ENCODE data around the gene TSPAN18. TPM values are rescaled to one million over a fixed set of nuclear protein-coding genes. Genes with fewer than 3 reads are reported as not detected.

The TSPAN18 gene
- total RNA-seq, 1 donor from 2014 or later = 5.2 TPM

- TF ChIP-seq CTCF (IDR thresholded peaks at IDR 0.05; ENCODE audit: insufficient read depth, low read length, poor library complexity, severe bottlenecking) = no peak
- H3K4me3 ChIP-seq (ENCODE audit: low read depth, low read length) = no peak overlapping the region
- DNase-seq (ENCODE audit: low read depth) = no peak
- H3K36me3 ChIP-seq (ENCODE audit: control insufficient read depth, insufficient read depth, low read length) = no peaks in the 10 kb centered on the region
- peaks cover 8% of the 10 kb centered on the region for H3K27me3 ChIP-seq (ENCODE audit: control insufficient read depth, insufficient read depth, low read length)
Observed at GRCh38 chr11:44711787-44712608, 14.8 kb upstream of the TSPAN18 start.

GRCh38 chr11:44713022-44713421, 13.7 kb upstream of the TSPAN18 start:
- Histone ChIP-seq H3K36me3 (ENCODE audit: control insufficient read depth, insufficient read depth, low read length) (no peaks in the 10 kb centered on the region), H3K27me3 (ENCODE audit: control insufficient read depth, insufficient read depth, low read length) (peaks cover 8% of the 10 kb centered on the region), H3K4me3 (ENCODE audit: low read depth, low read length) (no peak overlapping the region)
- TF ChIP-seq CTCF (IDR thresholded peaks at IDR 0.05; ENCODE audit: insufficient read depth, low read length, poor library complexity, severe bottlenecking) = no peak
- DNase-seq (ENCODE audit: low read depth) = no peak

- Histone ChIP-seq H3K27me3 (ENCODE audit: control insufficient read depth, insufficient read depth, low read length) (peaks cover 16% of the 10 kb centered on the region), H3K36me3 (ENCODE audit: control insufficient read depth, insufficient read depth, low read length) (no peaks in the 10 kb centered on the region), H3K4me3 (ENCODE audit: low read depth, low read length) (no peak overlapping the region)
- no peak for DNase-seq (ENCODE audit: low read depth)
- no peak for TF ChIP-seq CTCF (IDR thresholded peaks at IDR 0.05; ENCODE audit: insufficient read depth, low read length, poor library complexity, severe bottlenecking)
Observed at GRCh38 chr11:44716256-44716655, 10.5 kb upstream of the TSPAN18 start.

- Histone ChIP-seq H3K36me3 (ENCODE audit: control insufficient read depth, insufficient read depth, low read length) (no peaks in the 10 kb centered on the region), H3K27me3 (ENCODE audit: control insufficient read depth, insufficient read depth, low read length) (peaks cover 8% of the 10 kb centered on the region), H3K4me3 (ENCODE audit: low read depth, low read length) (no peak overlapping the region)
- no peak for TF ChIP-seq CTCF (IDR thresholded peaks at IDR 0.05; ENCODE audit: insufficient read depth, low read length, poor library complexity, severe bottlenecking)
- DNase-seq (ENCODE audit: low read depth) = no peak
Observed at GRCh38 chr11:44718057-44718456, 8.7 kb upstream of the TSPAN18 start.

- Histone ChIP-seq H3K27me3 (ENCODE audit: control insufficient read depth, insufficient read depth, low read length) (peaks cover 8% of the 10 kb centered on the region), H3K36me3 (ENCODE audit: control insufficient read depth, insufficient read depth, low read length) (no peaks in the 10 kb centered on the region), H3K4me3 (ENCODE audit: low read depth, low read length) (no peak overlapping the region)
- no peak for DNase-seq (ENCODE audit: low read depth)
- TF ChIP-seq CTCF (IDR thresholded peaks at IDR 0.05; ENCODE audit: insufficient read depth, low read length, poor library complexity, severe bottlenecking) = no peak
Observed at GRCh38 chr11:44718612-44719390, 8.0 kb upstream of the TSPAN18 start.

Measured in kidney epithelial cell (primary cell).